SKM-1 treated with dmso at 0.1 percent for 144 hours (cell line): ENCODE measurements around the gene GPR18.

Experiments
- DNase-seq: peaks from one replicate; lab custom pipeline; 2025; ENCODE audit not compliant: unreplicated experiment; lab: John Stamatoyannopoulos, UW

The GPR18 gene

DNA sequence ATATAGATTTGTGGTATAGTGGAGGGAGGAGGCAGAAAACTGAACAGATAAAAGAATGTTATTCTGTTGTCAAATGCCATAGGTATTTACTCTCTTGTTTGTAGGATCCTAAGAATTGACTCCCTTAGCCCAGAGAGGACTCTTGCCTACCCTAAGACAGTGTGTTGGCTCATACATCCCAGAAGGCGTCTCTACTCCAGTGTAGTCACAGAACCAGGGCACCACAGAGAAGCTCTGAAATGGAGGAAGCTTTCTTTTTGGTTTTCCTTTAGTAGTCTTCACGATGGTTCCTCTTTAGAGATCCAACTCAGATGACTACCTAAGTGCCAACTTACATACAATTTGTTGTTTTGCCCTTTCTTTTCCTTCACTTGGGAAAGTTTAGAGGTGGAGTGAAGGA is 35.0 kb upstream of the GPR18 start:
- peak; percentile 8 for DNase-seq

DNA sequence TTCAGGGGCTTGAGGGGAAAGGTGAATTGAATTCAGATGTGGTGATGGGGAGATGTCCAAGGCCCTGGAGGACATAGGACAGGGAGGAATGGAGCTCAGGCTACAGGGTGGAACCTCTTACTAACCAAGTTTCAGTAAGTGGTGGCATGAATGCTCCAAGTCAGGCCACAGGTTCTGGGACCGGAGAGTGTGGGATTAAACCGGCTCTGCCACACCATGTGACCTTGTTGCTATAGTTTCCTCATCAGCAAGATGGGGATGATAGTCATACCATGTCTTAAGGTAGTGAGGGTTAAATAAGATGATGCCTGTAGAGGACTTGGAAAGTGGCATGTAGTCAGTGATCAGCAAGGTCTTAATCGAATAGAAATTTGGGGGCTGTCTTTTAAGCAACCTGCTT is 32.7 kb upstream of the GPR18 start:
- DNase-seq, result no peak

DNA sequence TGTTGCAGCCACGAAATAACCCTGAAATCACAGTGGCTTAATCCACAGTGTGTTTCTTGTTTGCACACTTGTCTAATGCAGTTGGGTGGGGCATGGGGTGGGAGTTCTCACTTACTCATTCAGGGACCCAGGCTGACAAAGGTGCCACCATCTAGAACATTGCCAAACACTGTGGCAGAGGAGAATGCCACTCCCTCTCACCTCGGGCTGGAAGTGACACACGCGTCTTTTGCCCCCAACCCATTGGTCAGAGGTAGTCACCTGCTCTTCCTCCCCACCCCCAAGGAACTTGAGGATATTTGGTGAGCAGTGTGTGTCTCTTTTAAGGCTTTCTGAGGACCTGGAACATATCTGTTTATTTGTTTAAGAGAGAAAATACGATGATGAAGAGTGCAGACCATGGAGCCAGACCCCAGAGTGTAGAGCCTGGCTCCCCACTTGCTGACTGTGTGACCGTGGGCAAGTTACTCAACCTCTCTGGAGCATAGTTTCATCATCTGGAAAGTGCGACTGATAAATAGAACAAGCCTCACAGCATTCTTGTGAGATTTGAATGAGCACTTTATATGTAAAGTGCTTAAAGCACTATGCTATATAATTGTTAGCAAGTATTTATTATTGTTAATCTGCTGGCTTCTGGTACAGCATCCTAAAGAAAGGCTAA is 31.6 kb upstream of the GPR18 start:
- DNase-seq, result no peak

DNA sequence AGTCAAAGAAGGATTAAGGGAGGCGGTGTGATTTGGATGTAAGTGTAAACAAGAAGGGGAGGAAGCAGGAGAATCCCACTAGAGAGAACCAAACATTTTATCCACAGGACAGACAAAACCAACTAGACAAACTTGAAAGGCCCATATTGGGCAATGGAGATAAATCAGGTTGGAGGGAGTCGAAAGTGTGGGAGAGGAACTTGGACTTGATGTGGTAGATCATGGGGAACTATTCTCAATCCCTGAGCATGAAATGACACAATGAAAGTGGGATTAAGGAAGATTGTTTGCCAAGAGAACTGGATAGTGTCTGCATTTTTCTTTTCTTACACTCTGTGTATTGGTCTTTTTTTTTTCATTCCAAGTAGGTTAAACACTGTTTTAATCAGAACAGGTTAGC is 31.1 kb upstream of the GPR18 start:
- no peak for DNase-seq

DNA sequence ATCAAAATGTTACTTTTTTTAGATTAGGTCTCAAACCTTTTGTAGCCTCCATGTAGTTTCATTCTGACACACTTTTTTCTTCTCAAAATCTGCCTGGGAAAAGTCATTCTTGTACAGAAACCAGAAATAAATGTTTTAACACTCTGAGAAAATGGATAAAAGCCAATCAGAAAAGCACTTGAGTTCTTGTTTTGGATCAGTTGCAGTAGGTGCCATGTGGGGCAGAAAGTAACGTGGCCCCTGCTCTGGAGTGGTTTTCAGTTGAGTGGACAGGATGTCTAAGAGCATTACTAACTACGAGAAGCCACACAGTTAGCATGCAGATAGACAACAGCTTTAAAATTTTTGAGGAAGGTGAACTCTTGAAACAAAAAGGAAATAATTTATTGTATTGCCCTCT is 29.9 kb upstream of the GPR18 start:
- no peak for DNase-seq

DNA sequence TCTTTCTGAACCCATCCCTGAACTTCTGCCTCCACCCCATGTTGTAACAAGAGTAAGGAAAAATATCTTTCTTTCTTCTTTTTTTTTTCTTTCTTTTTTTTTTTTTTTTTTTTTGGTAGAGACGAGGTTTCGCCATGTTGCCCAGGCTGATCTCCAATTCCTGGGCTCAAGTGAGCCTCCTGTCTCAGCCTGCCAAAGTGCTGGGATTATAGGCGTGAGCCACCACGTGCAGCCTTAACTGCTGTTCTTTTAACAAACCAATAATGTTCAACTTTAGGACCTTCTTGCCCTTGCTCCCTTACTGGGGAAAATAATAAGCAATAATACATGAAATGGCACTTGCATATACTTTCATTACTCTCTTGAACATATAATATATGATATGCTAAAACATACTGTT is 29.4 kb upstream of the GPR18 start:
- no peak for DNase-seq

DNA sequence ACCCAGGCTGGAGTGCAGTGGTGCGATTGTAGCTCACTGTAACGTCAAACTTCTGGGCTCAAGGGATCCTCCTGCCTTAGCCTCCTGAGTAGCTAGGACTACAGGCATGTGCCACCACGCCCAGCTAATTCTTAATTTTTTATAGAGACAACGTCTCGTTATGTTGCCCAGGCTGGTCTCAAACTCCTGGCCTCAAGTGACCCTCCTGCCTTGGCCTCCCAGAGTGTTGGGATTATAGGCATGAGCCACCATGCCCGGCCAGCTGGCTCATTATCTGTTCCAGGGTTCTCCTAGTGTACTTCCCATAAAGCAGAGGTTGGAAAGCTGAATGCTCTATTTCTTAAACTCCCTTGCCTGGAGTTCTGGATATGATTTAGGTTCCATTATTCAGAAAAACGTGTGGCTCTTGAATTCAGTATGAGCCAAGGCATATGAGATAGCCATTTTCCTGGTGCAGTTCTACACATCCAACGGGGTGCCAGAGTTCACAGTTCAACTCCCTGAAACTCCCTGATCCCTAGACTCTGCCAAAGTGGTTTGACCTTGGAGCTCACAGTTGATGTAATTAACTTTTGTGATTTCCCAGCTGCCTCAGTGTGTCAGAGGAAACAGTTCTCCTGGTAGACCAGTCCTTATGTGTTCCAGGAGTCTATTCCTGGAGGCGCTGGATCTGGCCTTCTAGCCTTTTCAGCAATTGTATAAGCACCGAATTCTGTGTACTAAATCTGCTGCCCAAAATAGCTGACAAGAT is 27.4 kb upstream of the GPR18 start:
- no peak for DNase-seq

DNA sequence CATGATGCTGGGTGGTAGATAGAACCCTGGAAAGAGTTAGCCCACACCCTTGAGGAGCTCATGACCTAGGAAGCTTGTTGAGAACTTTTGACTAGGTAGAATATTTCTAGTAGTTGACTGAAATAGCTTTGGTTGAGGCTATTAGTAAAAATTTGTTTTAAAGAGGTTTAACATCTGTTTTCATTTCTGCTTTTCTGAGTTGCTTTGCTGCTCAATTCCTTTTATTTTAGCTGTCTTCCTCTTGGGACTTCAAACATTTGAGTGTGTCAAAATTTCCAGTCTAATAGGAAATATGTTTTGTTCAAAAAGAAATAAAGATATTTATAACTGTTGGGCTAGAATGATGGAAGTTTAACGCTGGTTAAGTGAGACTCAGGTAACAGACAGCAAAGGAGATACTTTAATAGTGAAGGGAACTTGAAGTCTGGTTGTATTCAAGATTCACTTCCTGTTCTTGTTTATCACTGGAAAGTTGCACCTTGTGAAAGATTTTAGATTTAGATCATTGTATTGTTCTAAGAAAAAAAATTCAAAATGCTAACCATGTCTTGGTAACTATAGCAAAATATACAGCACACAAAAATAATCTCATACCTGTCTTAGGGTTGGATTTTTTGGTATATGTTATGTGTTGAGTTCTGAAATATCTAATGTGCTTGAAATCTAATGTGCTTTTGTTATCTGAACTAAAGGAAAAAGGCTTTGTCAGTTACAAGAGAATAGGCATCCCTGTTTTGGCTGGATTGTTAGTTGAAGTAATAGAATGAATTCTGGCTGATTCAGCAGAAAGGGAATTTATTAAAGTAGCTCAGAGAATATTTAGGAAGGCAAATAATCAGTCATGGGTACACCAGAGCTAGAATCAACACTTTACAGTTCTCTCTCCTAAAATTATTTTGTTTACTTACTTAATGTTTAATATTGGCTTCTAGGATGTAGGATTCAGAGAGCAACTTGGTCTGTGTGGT is 24.4 kb upstream of the GPR18 start:
- DNase-seq, result no peak

DNA sequence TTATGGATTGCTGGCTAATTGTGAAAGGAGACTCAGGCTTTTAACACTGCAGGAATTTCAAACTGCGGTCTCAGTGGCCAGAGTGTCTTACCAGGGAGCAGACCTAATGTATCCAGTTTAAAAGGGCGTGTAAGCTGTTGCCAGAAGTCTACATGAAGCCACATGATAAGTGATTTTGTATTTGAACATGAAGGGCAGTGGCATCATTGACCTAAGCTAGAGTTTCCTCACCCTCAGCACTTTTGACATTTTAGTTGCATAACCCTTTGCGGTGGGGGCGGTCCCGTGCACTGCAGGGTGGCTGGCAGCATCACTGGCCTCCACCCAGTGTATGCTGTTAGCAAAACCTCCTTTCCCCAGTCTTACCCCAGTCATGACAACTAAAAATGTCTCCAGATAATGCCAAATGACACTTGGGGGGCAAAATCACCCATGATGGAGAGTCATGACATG is 23.7 kb upstream of the GPR18 start:
- peak; percentile 93 for DNase-seq

DNA sequence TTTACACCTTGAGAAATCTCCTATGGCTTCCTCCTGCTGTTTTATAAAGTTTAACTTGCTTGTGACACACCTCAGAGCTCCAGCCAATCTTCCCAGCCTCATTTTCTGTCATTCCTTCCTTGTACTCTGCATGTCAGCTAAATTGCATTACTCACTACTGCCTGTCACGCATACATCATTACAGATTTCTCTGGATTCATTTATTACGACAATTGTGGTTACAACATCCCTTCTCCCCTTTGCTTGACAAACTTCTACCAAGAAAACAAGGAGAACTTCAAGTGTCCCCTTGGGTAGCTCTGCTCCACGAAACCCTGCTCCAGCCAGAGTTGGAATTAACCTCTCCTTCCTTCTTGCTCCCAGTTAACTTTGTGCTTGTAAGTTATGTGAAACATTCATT is 22.0 kb upstream of the GPR18 start:
- no peak for DNase-seq

DNA sequence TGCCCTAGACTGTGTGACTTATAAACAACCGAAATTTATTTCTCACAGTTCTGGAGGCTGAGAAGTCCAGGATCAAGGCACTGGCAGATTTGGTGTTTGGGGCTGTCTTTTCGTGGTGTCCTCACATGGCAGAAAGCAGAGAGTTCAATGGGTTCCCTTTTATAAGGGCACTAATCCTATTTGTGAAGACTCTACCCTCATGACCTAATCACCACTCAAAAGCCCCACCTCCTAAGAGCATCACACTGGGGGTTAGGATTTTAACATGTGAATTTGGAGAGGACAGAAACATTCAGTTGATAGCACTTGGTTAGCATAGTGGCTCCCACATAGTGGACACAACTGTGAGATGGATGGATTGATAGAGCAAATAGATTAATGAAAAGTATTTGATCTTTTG is 21.5 kb upstream of the GPR18 start:
- DNase-seq, result no peak

DNA sequence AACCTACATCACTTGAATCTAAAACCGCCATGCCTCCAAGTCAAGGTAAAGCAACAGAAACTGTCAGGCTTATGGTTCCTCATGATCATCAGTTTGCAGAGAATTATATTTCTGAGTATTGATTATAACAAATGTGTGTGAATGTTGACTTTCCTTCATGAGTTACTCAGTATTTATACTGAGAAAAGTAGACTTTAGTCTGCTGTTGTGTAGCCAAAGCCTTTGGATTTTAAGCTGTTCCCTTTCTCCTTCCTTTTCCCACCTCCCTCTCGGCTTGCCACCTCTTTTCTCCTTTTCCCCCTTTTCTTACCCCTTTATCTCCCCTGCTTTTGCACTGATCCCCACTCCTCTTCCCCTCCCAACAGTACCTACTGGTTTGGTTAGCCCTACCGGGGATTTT is 20.7 kb upstream of the GPR18 start:
- no peak for DNase-seq

DNA sequence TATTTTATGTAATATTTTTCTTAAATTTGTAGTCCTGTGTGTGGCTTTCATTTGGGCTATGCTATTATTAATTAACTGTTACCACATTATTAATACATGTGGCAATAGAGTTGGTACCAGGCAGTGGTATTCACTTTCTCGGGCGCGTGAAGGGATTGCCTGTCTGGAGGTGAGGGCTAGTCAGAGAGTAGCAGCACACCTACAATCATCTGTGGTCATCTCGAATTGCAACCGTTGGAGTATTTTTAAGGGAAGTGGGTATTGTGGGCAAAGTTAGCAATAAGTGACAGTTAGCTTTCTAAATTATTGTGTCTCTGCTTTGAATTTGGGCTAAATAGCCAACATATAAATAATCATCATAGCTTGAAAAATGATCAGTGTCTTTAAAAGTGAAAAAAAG is 20.0 kb upstream of the GPR18 start:
- peak; percentile 48 for DNase-seq

DNA sequence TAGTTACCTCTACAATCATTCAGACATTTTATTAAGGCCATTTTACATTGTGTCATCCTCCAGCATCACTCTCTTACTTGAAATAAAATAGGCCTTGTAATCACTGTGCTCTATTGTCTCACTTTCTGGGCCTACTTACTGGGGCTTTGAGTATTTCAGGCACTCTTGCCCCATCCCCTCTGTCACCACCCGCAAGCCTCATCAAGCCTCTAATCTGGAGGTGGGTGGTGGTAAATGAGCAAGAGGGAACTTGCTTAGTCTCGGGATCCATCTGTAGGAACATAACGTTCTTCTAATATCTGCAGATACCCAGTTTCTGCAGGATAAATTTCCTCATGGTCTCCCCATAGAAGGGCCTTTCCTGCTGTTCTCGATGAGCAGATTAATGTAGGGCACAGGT is 19.4 kb upstream of the GPR18 start:
- peak; percentile 84 for DNase-seq

DNA sequence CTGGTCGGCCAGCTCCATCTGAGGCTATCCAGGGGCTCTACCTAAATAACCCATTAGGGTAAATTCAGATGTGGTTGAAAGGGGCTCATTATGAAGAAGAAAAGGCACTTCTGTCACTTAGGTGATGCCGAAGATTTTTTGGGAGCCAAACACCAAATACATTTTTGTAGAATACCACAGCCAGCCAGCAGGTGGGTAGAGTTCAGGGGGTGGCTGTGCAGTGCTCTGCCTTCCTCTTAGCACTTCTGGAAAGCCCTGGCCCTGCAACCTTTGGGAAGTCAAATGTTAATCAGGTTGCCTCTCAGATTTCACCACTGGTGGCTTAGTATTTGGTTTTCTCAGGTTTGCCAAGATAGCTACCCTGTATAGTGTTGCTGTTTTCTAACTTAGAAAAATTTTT is 18.5 kb upstream of the GPR18 start:
- peak; percentile 12 for DNase-seq

DNA sequence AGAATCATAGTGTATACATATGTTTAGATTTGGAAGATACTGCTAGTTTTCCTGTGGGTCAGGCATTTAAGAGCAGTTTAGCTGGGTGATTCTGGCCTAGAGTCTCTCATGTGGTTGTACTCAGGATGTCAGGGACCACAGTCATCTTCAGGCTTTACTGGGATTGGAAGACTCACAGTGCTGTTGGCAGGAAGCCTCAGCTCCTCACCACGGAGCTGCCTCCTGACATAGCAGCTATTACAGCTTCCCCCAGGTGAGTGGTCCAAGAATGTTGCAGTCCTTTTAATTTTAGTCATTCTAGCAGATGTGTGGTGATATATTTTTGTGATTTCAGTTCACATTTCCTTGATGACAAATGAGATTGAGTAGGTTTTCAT is 16.9 kb upstream of the GPR18 start:
- no peak for DNase-seq

DNA sequence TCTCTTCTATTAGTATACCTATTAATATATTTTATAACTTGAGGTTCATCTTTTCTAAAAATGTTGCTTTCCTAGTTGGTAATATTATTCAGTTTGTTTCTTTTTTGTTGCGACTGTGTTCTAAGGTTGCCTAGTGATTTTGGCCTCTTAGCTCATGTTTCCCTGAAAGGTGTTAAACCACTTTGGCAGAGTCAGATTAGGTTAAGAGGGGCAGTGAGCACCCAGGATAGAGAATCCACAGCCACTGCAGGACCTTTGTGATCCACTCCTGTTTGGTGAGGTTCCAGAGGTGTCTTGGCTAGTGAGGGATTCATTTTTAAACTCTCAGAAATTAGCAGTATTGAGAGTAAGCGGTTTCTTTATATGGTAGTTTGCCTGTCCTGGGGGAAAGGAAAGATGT is 14.9 kb upstream of the GPR18 start:
- no peak for DNase-seq

DNA sequence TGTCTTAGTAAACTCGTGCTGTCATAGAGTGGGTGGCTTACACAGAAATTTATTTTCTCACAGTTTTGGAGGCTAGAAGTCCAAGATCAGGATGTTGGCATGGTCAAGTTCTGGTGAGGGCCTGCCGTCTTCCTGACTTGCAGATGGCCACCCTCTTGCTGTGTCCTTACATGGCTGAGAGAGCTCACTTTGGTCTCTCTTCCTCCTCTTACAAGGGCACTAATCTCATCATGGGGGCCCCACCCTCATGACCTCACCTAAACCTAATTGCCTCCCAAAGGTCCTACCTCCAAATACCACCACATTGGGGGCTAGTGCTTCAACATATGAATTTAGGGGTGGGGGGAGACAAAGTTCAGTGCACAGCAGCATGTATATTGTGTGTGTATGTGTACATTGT is 14.3 kb upstream of the GPR18 start:
- no peak for DNase-seq

DNA sequence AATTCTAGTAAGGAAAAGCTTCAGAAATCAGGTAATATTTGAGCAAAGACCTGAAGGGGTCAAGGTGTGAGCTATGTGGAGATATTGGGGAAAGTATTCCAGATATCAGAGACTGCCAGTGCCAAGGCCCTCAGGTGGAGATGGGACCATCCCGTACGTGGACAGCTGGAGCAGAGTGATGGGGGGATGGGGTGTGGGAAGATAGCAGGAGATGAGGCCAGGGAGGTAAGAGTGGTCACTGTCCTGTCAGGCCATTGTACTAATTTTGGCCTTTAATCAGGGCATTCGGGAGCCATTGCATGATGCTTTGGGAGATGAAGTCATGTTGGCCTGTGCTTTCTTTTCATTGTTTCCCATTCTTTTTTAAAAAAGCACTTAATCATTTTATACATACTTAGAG is 13.1 kb upstream of the GPR18 start:
- DNase-seq, result no peak

DNA sequence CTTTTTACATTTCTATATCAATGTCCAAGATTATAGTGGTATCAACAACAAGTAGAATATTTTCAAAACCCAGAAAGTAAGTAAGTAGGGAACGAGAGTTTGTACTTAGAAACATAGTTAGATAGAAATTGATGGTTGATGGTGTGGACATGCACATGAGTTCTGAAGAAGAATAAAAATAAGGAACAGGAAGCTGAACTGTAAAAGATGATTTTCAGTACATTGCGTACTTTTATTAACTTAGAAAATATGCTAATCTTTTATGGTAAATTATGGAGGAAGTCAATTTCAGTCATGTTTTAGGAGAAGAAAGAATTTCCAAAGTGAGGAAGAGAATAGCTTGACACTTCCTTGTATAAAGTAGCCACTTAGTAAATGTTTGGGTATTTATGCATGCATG is 12.3 kb upstream of the GPR18 start:
- no peak for DNase-seq

DNA sequence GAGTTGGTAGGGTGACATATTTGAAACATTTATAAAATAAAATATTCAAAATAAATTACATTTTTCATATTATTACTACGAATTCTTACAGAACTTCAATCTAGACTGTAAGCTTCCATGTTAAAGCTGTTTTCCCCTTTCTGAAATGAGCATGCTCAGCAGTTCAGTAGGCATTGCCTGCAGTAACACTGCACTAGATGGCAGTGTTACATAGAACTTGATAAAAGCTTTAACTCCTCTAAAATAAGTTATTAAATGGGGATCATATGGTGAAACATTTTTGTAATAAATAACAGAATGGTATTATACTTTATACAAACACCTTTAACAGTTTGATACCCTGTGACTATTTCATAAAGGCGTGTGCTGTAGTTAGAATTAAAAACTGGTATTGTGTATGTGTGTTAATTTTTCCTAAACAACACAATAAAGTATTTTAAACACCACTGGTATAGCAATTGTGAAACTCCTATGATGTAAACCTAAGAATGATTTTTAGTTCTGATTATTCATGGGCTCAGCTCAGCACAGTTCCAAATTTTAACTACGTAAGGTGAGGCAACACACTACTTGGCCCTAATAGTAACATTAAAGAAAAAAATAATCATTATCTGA is 11.6 kb upstream of the GPR18 start:
- peak; percentile 38 for DNase-seq
